ENCODE data around the gene RAB30. TPM values are rescaled to one million over a fixed set of nuclear protein-coding genes. Genes with fewer than 3 reads are reported as not detected.

The RAB30 gene
- total RNA-seq, 3 donors from 2014 or later: 10.5 to 12.4 (median 11.3) TPM

DNA sequence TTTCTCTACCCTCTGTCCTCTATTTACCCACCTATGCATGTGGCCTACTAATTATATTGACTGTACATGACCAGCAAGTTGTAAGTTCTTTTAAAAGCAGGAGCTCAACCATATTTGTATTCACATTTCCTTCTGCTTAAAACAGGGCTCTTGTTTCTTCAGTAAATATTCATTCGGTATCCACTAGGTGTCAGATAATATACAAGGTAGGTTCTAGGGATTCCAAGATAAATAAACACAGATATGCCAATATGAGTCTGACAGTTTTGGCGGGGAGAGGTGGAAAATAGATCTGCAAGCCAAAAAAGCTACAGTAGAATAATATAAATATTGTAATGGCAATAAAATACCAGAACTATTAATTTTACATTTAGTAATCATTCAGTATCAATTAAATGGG, 15.3 kb upstream of the RAB30 start:
- Mint-ChIP-seq H3K9me3 (no peaks in the 10 kb centered on the region), H3K4me3 (no peak overlapping the region), H3K36me3 (ENCODE audit: insufficient read depth) (no peaks in the 10 kb centered on the region), H3K4me1 (ENCODE audit: low read depth) (peaks cover 17% of the 10 kb centered on the region), H3K27me3 (ENCODE audit: low read depth) (no peaks in the 10 kb centered on the region)
- DNase-seq (no peak), ATAC-seq (no peak)

DNA sequence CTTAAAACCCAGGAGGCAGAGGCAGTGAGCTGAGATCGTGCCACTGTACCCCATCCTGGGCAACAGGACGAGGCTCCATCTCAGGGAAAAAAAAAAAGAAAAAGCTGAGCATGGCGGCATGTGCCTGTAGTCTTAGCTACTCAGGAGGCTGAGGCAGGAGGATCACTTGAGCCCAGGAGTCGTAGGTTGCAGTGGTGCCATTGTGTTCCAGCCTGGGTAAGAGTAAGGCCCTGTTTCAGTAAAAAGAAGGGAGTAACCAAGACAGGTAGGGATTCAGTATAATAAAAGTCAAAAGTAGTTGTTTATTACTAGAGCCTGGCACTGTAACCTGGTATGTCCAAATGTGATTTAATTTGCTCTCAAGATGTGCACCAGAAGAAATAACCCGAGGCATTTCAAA, 8.1 kb upstream of the RAB30 start:
- H3K4me3 Mint-ChIP-seq: no peak overlapping the region
- peaks cover 21% of the 10 kb centered on the region for H3K4me1 Mint-ChIP-seq (ENCODE audit: low read depth)
- no peaks in the 10 kb centered on the region for H3K27me3 Mint-ChIP-seq (ENCODE audit: low read depth)
- H3K9me3 Mint-ChIP-seq: no peaks in the 10 kb centered on the region
- H3K36me3 Mint-ChIP-seq (ENCODE audit: insufficient read depth): peaks cover 6% of the 10 kb centered on the region
- ATAC-seq (no peak), DNase-seq (no peak)

DNA sequence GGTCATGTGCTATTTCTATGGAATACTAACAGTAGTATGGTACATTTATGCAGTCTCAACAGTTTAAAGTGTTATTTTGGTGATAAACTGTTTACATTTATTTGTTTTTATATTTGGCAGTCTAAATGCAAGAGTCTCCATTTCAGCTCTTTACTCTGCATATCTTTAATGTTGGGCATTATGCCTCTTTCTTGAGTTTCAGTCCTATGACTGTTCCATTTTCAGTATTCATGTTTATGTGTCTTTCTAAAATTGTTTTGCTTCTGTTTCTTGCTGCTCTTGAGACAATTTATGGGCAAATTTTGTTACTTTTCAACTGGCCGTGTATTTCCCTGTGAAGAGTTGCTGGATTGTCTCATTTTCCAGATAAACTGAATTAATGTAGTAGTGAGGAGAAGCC, 6.6 kb upstream of the RAB30 start:
- Mint-ChIP-seq H3K4me3 (no peak overlapping the region), H3K4me1 (ENCODE audit: low read depth) (peaks cover 35% of the 10 kb centered on the region), H3K27me3 (ENCODE audit: low read depth) (no peaks in the 10 kb centered on the region), H3K9me3 (no peaks in the 10 kb centered on the region), H3K36me3 (ENCODE audit: insufficient read depth) (peaks cover 15% of the 10 kb centered on the region)
- DNase-seq (no peak), ATAC-seq (no peak)

DNA sequence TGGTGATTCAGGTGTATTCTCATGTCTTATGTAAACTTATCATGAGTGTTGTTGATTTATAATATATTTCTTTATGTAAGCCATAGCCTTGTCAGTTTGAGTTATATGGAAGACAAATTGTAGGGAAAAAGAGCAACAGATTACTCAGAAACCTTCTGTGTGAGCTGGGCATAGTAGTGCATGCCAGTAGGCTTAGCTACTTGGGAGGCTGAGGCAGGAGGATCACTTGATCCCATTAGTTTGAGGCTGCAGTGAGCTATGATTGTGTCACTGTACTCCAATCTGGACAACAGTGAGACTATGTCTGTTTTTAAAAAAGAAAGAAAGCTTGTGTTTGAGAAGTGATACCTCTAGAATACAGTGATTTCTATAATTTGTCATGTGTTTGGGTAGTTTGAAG, 2.2 kb upstream of the RAB30 start:
- DNase-seq (no peak), ATAC-seq (no peak)
- Mint-ChIP-seq H3K4me3 (no peak overlapping the region), H3K9me3 (no peaks in the 10 kb centered on the region), H3K27me3 (ENCODE audit: low read depth) (no peaks in the 10 kb centered on the region), H3K4me1 (ENCODE audit: low read depth) (peaks cover 31% of the 10 kb centered on the region), H3K36me3 (ENCODE audit: insufficient read depth) (peaks cover 19% of the 10 kb centered on the region)

DNA sequence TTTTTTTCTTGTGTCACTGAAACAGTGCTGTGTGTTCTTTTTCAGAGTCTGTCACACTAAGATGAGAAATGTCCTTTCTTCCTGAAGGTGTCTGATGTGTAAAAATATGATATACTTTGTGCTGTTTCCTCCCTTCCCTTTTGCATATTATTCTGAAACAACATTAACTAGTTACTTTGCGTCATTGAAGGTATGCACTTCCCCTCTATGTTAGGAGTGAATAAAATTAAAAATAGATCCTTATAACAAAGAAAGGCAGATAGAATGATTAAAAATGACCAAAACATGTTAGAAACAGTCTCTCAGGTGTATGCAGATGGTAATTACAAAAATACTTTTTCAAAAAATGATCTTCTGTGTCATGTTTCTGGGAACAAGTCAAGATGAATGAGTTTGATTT, 1.6 kb upstream of the RAB30 start:
- no peak for DNase-seq
- Mint-ChIP-seq H3K36me3 (ENCODE audit: insufficient read depth) (peaks cover 19% of the 10 kb centered on the region), H3K4me3 (no peak overlapping the region), H3K4me1 (ENCODE audit: low read depth) (peaks cover 26% of the 10 kb centered on the region), H3K9me3 (no peaks in the 10 kb centered on the region), H3K27me3 (ENCODE audit: low read depth) (no peaks in the 10 kb centered on the region)
- no peak for ATAC-seq

DNA sequence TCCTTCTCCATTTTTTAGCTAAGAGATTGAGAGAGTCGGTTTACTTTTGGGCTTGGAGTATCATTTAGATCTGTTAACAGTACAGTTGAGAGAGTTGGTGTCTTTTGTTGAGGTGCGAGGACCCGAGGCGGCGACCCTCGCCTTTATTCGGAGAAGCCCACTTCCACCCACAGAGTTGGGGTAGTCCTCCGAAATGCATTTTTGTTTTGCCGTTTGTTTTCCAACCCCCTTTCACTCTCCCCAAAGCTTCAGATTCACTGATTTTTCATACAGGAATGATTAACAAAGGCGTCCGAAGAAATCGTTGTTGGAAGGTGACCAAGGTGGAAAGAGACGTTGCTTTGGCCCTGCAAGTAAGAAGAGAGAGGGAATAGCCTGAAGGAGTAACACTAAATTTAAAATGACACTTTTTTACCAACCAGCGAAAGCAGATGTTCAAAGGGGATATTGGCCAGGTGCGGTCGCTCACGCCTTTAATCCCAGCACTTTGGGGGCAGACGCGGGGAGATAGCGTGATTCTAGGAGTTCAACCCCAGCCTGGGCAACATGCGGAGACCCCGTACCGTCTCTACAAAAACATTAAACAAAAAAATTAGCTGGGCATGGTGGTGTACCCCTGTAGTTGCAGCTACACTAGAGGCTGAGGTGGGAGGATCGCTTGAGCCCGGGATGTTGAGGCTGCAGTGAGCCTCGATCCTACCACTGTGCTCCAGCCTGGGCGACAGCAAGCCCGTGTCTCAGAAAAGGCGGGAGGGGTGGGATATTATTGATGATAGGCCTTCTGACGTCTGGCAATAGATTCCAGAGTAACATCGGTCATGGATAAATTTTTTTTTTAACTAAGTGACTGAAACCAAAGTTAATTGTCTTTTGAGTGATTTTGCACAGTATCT, 899 bp upstream of the RAB30 start:
- DNase-seq: no peak
- no peak overlapping the region for H3K4me3 Mint-ChIP-seq
- ATAC-seq: no peak

DNA sequence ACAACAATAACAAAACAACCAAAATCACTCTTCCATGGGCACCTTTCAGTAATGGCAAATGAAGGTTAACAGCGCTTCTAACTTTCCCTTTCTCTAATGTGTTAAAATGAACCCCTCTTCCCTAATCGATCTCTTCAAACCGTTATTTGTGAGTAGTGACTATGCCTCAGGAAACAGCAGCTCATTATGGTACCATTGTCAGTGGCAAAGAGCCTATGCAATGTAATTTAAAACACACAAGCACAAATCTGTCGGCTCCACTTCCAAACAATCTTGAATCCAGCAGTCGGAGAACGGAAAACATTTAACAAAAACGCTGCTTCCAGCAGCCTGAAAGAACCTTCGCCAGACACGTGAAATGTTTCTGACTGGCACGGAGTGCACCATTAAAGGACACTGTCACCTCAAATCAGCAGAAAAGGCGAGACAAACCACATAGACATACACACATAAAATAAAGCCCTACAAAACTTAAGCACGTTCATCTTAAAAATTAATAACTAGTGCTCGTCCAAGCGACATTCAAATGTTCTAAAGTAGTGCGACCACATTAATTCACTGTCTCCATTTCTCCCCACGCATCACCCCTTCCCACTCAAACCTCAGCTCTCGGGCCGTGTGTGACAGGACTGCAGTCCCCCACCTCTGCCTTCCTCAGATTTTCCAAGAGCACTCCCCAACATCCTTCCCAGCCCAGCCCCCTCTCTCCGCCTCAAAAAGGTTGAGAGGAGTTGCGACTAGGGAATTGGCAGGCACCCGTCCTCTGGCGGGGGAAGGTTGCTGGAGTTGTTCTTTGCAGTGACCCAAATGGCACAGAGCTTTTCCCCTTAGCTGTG, 748 bp downstream of the RAB30 start:
- Mint-ChIP-seq H3K4me3 (no peak overlapping the region), H3K4me1 (ENCODE audit: low read depth) (peaks cover 26% of the 10 kb centered on the region), H3K9me3 (no peaks in the 10 kb centered on the region), H3K36me3 (ENCODE audit: insufficient read depth) (peaks cover 15% of the 10 kb centered on the region), H3K27me3 (ENCODE audit: low read depth) (no peaks in the 10 kb centered on the region)
- ATAC-seq: peak; percentile 1 to 10
- peak; percentile 14 for DNase-seq

More for the DNA sequence above, 899 bp upstream of the RAB30 start:
- Mint-ChIP-seq H3K9me3 (no peaks in the 10 kb centered on the region), H3K4me1 (ENCODE audit: low read depth) (peaks cover 26% of the 10 kb centered on the region), H3K27me3 (ENCODE audit: low read depth) (no peaks in the 10 kb centered on the region), H3K36me3 (ENCODE audit: insufficient read depth) (peaks cover 19% of the 10 kb centered on the region)

DNA sequence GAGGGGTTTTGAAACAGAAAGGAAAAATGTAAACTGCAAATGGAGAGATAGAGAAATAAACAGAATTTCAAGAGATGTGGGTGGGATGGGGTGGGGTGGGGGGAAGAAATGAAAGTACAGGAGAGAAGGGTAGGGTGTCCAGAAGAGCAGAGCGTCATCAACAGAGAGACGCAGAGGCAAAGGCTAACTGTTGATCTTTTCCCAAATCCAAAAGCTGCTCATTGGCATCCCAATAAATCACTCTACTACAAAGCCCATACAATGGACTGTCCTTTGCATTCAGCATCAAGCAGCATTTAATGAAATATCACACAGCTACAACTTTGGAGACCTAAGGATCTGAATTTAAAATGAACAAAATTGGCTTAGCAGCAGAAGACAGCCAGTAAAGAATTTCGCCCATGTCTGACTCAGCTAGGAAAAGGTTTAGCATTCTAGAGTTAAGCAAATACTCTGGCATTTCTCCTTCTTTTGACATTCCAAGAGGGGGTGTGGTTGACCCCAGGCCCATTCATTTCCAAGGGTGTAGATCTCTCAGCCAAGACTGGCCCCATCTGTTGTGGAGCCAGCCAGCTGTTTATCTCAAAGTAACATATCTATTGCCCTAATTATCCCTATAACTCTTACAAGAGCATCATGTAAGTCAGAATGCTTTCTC, 1.5 kb downstream of the RAB30 start:
- H3K4me3 Mint-ChIP-seq: no peak overlapping the region
- ATAC-seq (no peak), DNase-seq (no peak)
- H3K4me1 Mint-ChIP-seq (ENCODE audit: low read depth): peaks cover 25% of the 10 kb centered on the region
- no peaks in the 10 kb centered on the region for H3K27me3 Mint-ChIP-seq (ENCODE audit: low read depth)
- H3K36me3 Mint-ChIP-seq (ENCODE audit: insufficient read depth): peaks cover 15% of the 10 kb centered on the region
- no peaks in the 10 kb centered on the region for H3K9me3 Mint-ChIP-seq

DNA sequence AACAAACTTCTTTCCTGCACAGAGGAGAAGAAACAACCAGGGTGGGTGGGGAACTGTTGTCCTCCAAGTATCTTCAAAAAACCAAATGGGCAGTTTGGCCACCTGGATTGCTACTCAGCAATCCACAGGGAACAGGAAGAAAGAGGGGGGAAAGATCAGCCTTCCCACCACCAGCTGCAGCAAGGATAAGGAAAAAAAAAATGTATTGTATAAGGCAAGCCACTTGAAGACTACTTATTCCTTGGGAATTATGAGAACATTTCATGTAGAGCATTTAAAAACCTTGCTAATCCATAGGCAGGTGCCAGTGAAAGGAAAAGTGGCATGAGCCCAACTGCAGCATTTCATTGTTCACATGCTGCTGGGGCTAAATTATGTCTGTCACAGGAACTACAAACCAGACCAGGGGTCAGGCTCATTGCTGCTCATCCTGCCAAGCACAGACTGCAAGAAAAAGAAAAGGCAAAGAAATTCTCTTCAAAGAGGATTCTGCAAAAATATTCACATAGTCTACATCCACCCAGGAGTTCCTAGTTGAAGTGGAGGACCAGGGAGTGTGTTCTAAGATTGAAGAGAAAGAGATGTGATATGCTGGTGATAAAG, 2.2 kb downstream of the RAB30 start:
- H3K27me3 Mint-ChIP-seq (ENCODE audit: low read depth): no peaks in the 10 kb centered on the region
- H3K4me3 Mint-ChIP-seq: no peak overlapping the region
- no peak for ATAC-seq
- DNase-seq: no peak
- no peaks in the 10 kb centered on the region for H3K9me3 Mint-ChIP-seq
- peaks cover 21% of the 10 kb centered on the region for H3K4me1 Mint-ChIP-seq (ENCODE audit: low read depth)
- H3K36me3 Mint-ChIP-seq (ENCODE audit: insufficient read depth): peaks cover 11% of the 10 kb centered on the region

DNA sequence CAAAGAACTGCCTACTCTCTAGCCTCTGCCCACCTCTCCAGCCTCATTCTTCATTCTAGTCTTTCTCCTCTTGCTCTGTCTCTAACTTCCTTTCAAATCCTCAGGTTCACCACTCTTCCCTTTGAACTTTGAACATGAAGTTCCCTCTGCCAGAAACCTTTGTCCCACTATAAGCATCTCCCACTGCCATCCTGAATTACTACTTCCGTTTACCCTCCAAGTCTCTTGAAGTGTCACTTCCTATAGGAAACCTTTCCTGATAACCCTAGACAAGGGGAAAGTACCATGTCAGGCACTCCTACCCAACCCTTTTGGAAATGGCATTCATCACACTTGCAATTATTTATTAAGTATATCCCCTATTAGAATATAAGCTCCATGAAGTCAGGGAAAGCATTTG, 3.1 kb downstream of the RAB30 start:
- DNase-seq: no peak
- H3K9me3 Mint-ChIP-seq: no peaks in the 10 kb centered on the region
- ATAC-seq: no peak
- H3K36me3 Mint-ChIP-seq (ENCODE audit: insufficient read depth): peaks cover 7% of the 10 kb centered on the region
- H3K27me3 Mint-ChIP-seq (ENCODE audit: low read depth): no peaks in the 10 kb centered on the region
- H3K4me3 Mint-ChIP-seq: no peak overlapping the region
- peaks cover 21% of the 10 kb centered on the region for H3K4me1 Mint-ChIP-seq (ENCODE audit: low read depth)

DNA sequence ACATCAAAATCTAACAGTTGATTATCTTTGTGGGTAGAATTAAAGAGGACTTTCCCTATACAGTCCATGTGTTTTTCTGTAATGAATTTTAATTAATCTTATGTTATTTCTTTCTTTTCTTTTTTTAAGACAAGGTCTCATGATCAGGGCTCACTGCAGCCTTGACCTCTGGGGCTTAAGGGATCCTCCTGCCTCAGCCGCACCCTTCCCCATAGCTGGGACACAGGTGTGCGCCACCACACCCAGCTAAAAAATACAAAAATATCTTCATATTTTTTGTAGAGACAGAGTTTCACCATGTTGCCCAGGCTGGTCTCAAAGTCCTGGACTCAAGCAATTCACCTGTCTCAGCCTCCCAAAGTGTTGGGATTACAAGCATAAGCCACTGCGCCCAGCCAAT, 7.7 kb downstream of the RAB30 start:
- Mint-ChIP-seq H3K36me3 (ENCODE audit: insufficient read depth) (peaks cover 11% of the 10 kb centered on the region), H3K9me3 (no peaks in the 10 kb centered on the region), H3K4me1 (ENCODE audit: low read depth) (peaks cover 40% of the 10 kb centered on the region), H3K4me3 (peak overlapping the region; percentile 12), H3K27me3 (ENCODE audit: low read depth) (no peaks in the 10 kb centered on the region)
- ATAC-seq (no peak), DNase-seq (no peak)

DNA sequence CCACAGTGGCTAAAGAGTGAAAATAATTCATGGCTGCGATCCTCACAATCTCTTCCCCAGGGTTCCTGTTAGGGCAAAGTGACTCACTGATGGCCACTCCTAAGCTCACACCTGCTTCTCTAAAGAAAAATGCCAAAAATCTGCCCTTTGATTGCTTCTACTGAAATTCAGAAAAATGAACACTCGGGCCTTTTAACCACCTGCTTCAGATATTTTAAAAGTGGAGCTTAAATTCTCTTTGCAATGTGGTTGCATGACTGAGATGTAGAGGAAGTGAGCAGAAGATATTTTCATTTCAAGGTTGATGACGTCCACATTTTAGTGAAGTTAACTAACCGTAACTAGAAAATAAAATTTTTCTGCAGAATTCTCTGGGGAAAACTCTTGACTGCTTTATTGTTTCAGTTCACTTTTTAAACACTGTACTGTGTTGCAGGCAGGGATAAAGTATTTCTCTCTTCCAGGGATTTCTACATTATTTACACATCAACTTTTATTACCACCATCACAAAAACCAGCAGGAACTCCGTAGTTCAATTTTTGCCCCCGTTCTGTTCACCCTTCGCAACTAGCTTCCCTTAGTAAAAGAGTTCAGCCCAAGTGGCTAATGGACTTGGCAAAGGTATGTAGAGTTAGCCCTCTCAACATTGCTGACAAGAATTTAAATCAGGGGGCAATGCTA, 8.5 kb downstream of the RAB30 start:
- Mint-ChIP-seq H3K27me3 (ENCODE audit: low read depth) (no peaks in the 10 kb centered on the region), H3K4me1 (ENCODE audit: low read depth) (peaks cover 40% of the 10 kb centered on the region), H3K4me3 (peak overlapping the region; percentile 80), H3K9me3 (no peaks in the 10 kb centered on the region), H3K36me3 (ENCODE audit: insufficient read depth) (peaks cover 11% of the 10 kb centered on the region)
- no peak for DNase-seq
- peak; percentile 70 to 78 for ATAC-seq

DNA sequence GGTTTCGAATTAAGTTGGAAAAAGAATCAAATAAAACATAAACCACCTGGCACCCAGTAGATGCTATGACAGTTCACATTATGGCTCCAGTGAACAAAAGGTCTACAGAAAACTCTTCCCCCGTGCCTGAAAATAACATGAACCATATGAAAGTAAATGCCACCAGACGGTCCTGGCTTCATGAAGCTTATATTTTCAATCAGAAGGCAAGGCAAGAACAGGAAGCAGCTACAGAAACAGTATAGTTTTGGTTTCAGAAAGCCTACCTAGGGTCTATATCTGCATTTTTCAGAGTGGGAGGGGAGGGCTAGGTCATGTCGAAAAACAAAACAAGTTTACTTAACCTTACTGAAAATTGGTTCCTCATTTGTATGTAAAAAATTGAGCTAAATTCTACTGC, 9.8 kb downstream of the RAB30 start:
- no peak for DNase-seq
- Mint-ChIP-seq H3K36me3 (ENCODE audit: insufficient read depth) (peaks cover 11% of the 10 kb centered on the region), H3K27me3 (ENCODE audit: low read depth) (no peaks in the 10 kb centered on the region), H3K4me1 (ENCODE audit: low read depth) (peaks cover 40% of the 10 kb centered on the region), H3K9me3 (no peaks in the 10 kb centered on the region), H3K4me3 (peak overlapping the region; percentile 80)
- ATAC-seq: peak; percentile 43 to 56
